Muscle layer of colon (tissue), 2 donors: Measurements from ENCODE around the gene CDK14.
"Not testable (repeated sequence)": the region's sequence is repeated elsewhere in the genome, so short reads cannot be mapped to it uniquely, and the experiment has no call there.

Experiments used
- H3K27ac ChIP-seq: one replicate; pipeline ENCODE4 v1.7.0; 2013; ENCODE audit warnings: low read depth, mild to moderate bottlenecking, low read length, moderate library complexity
- H3K27me3 ChIP-seq, 2 donors: one replicate each; pipeline ENCODE4 v1.7.0; 2013; ENCODE audit warnings: low read length in 2 of 2, mild to moderate bottlenecking in 2 of 2; ENCODE audit not compliant: insufficient read depth in 2 of 2, control insufficient read depth in 1 of 2
- H3K36me3 ChIP-seq: one replicate; pipeline ENCODE4 v1.7.0; 2013; ENCODE audit warnings: mild to moderate bottlenecking, low read length; ENCODE audit not compliant: insufficient read depth
- H3K4me1 ChIP-seq: one replicate; pipeline ENCODE4 v1.7.0; 2013; ENCODE audit warnings: mild to moderate bottlenecking, low read length; ENCODE audit not compliant: insufficient read depth
- H3K4me3 ChIP-seq, 2 donors: one replicate each; pipeline ENCODE4 v1.7.0; 2013; ENCODE audit warnings: low read length in 2 of 2, low read depth in 1 of 2, mild to moderate bottlenecking in 1 of 2, moderate library complexity in 1 of 2
- H3K9ac ChIP-seq: one replicate; pipeline ENCODE4 v1.7.0; 2013; ENCODE audit warnings: low read length
- H3K9me3 ChIP-seq: one replicate; pipeline ENCODE4 v1.7.0; 2013; ENCODE audit warnings: mild to moderate bottlenecking, low read length
- donor health status: abdominal sarcoma.
- donor health status: Adenocarcinoma of cecum.

Gene CDK14

DNA sequence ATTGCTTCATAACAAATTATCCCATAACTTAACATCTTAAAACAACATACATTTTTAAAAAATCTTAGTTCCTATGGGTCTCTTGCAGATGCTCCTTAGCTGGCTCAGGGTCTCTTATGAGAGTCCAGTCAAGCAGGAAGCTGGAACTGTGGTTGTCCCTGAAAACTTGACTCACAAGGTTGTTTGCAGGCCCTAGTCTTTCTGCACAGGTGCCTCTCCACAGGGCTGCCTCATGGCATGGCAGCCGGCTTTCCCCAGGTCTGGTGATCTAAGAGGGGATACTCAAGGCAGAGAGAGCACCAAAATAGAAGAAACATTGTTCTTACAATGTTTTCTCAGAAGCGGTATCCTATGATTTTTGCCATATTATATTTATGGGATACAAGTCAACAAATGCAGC is 127.1 kb downstream of the CDK14 start:
- no peaks in the 10 kb centered on the region for H3K27me3 ChIP-seq
- H3K9me3 ChIP-seq = no peaks in the 10 kb centered on the region
- H3K9ac ChIP-seq = no peak overlapping the region
- H3K4me3 ChIP-seq = no peak overlapping the region
- no peak overlapping the region for H3K27ac ChIP-seq
- no peaks in the 10 kb centered on the region for H3K36me3 ChIP-seq
- peaks cover 12% of the 10 kb centered on the region for H3K4me1 ChIP-seq

DNA sequence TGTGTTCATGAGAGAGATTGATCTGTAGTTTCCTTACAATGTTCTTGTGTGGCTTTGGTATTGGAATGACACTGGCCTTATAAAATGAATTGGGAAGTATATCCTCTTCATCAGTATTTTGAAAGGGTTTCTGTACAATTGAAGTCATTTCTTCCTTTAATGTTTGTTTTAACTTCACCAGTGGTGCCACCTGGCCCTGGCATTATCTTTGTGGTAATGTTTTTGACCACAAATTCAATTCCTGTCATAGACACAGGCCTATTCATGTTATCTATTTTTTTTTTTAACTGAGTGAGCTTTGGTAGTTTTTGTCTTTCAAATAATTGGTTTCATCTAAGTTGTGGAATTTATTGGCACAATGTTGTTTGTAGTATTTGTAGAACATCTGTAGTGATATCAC is 127.7 kb downstream of the CDK14 start:
- Histone ChIP-seq H3K27ac (no peak overlapping the region), H3K4me3 (no peak overlapping the region), H3K36me3 (no peaks in the 10 kb centered on the region), H3K4me1 (peaks cover 12% of the 10 kb centered on the region), H3K9ac (no peak overlapping the region), H3K9me3 (no peaks in the 10 kb centered on the region), H3K27me3 (no peaks in the 10 kb centered on the region)

DNA sequence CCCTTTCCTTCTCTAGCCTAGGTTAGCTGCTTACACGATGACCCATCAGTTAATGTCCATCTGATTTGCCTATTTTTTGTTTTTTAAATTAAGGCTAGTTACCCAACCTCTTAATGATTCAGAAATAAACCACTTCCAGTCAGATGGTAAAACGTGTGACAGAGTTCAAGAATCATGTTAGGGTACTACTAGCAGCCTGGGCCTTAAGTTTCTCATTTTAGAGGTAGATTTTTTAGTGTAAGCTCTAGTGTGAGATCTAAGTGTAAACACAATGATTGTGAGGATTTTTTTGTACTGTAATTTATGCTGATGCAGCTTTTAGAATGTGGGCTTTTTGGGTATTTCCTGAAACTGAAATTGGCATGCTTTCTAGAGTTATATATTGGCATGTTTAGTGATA is 130.0 kb downstream of the CDK14 start:
- no peak overlapping the region for H3K9ac ChIP-seq
- no peak overlapping the region for H3K27ac ChIP-seq
- H3K27me3 ChIP-seq = no peaks in the 10 kb centered on the region
- no peak overlapping the region for H3K4me3 ChIP-seq
- H3K36me3 ChIP-seq = no peaks in the 10 kb centered on the region
- H3K9me3 ChIP-seq = no peaks in the 10 kb centered on the region
- peaks cover 12% of the 10 kb centered on the region for H3K4me1 ChIP-seq

DNA sequence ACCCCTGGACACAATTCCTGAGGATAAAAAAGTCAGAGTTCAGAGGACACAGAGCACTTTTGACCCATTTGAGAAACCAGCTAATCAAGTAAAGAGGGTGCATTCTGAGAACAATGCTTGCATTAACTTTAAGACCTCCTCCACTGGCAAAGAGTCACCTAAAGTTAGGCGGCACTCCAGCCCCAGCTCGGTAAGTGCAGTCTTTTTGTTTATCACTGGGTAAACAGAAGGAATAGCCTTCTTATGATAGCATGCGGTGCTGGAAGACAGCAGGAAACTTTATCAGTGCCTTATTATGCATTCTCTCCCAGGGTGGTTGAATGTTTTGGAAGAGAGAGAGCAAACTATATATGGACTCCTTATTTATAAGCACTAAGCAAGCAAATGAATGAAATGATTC is 130.5 kb downstream of the CDK14 start:
- Histone ChIP-seq H3K27ac (no peak overlapping the region), H3K27me3 (no peaks in the 10 kb centered on the region), H3K4me1 (peaks cover 12% of the 10 kb centered on the region), H3K36me3 (no peaks in the 10 kb centered on the region), H3K9ac (no peak overlapping the region), H3K9me3 (no peaks in the 10 kb centered on the region), H3K4me3 (no peak overlapping the region)

DNA sequence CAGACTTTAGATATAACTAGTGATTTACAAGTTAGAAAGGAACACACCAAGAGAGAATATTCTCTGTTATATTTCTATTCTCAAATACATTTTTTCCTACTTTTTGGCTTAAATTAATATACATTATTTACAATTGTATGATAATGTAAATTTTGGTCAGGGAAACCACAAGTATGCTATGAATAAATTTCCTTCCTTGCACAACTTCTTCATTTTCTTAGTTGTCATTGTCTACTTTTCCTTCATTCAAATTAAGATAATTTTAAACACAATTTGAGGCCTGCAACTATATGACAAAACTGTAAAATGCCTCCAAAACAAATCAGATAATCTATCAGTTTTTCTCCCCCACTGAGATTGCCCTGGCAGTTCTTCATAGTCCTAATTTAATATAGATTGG is 131.3 kb downstream of the CDK14 start:
- H3K4me1 ChIP-seq = peaks cover 12% of the 10 kb centered on the region
- H3K9me3 ChIP-seq = no peaks in the 10 kb centered on the region
- H3K27ac ChIP-seq = no peak overlapping the region
- H3K9ac ChIP-seq = no peak overlapping the region
- no peaks in the 10 kb centered on the region for H3K36me3 ChIP-seq
- no peaks in the 10 kb centered on the region for H3K27me3 ChIP-seq
- no peak overlapping the region for H3K4me3 ChIP-seq

DNA sequence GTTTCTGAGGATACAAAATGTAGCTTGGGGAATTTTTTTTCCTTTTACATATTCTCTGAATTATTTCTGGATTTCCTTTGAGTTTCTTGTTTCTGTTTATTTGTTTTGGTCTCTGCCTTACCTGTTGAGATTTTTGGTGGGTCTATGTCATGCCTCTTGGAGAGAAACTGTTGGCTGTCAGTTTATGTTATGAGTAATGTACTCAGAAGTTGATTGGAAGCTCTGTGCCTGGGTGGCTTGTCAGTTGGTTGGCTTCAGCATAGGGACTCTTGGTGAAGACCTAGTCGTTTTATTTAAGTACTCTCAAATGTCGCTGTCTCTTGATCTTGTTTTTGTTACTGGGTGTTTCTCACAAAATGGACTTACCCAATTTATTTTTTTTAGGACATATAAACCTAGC is 132.4 kb downstream of the CDK14 start:
- Histone ChIP-seq H3K9me3 (no peaks in the 10 kb centered on the region), H3K27ac (no peak overlapping the region), H3K4me3 (no peak overlapping the region), H3K9ac (no peak overlapping the region), H3K4me1 (peaks cover 12% of the 10 kb centered on the region), H3K27me3 (no peaks in the 10 kb centered on the region), H3K36me3 (no peaks in the 10 kb centered on the region)

DNA sequence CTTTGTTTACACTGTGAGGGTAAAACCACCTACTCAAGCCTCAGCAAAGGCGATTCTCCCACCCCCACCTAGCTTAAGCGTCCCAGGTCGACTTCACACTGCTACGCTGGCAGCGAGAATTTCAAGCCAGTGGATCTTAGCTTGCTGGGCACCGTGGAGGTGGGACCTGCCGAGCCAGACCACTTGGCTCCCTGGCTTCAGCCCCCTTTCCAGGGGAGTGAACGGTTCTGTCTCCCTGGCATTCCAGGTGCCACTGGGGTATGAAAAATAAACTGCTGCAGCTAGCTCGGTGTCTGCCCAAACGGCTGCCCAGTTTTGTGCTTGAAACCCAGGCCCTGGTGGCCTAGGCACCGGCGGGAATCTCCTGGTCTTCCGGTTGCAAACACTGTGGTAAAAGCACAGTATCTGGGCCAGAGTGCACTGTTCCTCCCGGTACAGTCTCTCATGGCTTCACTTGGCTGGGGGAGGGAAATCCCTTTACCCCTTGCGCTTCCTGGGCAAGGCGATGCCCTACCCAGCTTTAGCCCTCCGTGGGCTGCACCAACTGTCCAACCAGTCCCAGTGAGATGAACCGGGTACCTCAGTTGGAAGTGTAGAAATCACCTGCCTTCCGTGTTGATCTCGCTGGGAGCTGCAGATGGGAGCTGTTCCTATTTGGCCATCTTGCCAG is 139.6 kb downstream of the CDK14 start:
- not testable (repeated sequence) for H3K9me3 ChIP-seq, H3K4me3 ChIP-seq, H3K9ac ChIP-seq, H3K27ac ChIP-seq, H3K4me1 ChIP-seq, H3K27me3 ChIP-seq, H3K36me3 ChIP-seq

DNA sequence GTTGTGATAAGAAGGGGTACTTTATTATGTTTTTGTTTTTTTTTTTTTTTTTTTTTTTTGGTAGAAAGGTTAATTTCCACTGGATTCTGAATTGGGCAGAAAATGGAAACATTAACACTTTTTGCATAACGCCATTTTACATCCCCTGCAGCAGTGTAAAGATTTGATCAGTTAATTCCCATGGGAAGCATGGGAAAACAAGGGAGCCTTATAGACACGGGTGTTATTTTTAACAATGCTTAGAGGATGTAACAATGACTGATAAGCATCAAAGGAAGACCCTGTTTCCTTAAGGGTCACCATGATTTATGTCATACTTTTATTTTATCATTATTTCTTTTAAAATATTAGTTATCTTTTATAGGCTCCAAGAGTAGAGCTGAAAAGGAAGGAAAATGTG is 140.2 kb downstream of the CDK14 start:
- no peak overlapping the region for H3K27ac ChIP-seq
- H3K36me3 ChIP-seq = no peaks in the 10 kb centered on the region
- no peaks in the 10 kb centered on the region for H3K27me3 ChIP-seq
- no peaks in the 10 kb centered on the region for H3K4me1 ChIP-seq
- no peak overlapping the region for H3K9ac ChIP-seq
- no peaks in the 10 kb centered on the region for H3K9me3 ChIP-seq
- no peak overlapping the region for H3K4me3 ChIP-seq

DNA sequence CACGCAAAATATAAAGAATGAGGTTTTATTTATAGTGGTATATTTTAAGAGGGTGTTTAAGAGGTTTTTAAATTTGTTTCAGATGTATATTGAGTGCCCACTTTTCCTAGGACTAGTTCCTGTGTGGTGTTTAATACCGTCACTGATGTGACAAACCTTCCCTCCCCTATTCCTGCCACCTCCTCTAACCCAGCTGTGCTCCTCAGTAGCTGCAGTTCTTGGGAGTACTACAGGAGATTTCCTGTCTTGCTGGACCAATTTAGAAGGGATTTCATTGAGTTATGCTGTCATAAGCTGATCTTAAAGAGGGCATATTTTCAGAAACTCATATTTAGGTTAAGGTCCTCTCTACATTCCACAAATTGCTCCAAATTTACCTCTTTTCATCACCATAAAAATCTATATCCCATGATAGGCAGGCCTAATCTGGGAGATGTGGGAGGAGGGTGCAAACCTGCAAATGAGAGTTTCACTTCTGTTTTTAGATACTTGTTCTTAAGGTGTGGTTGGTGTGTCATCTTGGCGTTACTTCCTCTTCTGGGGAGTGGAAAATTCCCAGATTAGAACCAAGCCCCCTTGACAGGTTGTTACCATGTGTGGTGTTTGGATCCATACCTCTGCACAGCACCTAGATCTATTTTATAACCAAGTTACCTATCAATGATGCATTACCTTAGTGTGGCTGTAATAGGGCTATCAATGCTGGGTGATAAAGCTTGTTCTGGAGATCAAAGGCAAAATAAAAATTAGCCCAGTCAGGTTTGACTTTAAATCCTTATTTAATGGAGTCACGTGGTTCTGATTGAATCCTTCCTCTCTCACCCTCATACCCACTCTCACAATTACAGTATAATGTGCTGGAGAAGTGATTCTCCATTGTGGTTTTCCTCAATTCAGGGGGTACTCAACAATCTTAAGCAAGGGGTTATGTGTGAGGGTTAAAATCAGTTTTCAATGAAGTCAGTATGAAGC is 141.1 kb downstream of the CDK14 start:
- H3K27ac ChIP-seq = no peak overlapping the region
- H3K36me3 ChIP-seq = no peaks in the 10 kb centered on the region
- H3K4me3 ChIP-seq = no peak overlapping the region
- no peaks in the 10 kb centered on the region for H3K4me1 ChIP-seq
- no peak overlapping the region for H3K9ac ChIP-seq
- H3K9me3 ChIP-seq = no peaks in the 10 kb centered on the region
- H3K27me3 ChIP-seq = no peaks in the 10 kb centered on the region

DNA sequence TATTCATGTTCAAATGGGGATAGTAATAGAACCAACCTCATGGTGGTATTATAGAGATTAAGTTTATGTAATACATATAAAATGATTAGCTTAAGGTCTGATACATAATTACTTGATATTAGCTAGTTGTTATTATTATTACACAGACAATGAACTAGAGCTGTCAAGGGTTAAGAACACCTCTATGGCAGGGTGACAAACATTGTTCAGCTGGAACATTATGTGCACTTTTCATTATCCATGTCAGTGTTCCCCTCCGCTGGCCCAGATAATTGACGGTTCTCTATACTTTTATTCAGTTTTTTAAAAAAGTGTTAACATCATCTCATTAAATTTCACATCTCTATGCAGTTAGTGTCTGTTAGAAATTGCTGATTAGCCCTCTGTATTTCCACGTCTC is 142.1 kb downstream of the CDK14 start:
- Histone ChIP-seq H3K9me3 (no peaks in the 10 kb centered on the region), H3K36me3 (no peaks in the 10 kb centered on the region), H3K4me3 (no peak overlapping the region), H3K27ac (no peak overlapping the region), H3K9ac (no peak overlapping the region), H3K27me3 (no peaks in the 10 kb centered on the region), H3K4me1 (no peaks in the 10 kb centered on the region)

DNA sequence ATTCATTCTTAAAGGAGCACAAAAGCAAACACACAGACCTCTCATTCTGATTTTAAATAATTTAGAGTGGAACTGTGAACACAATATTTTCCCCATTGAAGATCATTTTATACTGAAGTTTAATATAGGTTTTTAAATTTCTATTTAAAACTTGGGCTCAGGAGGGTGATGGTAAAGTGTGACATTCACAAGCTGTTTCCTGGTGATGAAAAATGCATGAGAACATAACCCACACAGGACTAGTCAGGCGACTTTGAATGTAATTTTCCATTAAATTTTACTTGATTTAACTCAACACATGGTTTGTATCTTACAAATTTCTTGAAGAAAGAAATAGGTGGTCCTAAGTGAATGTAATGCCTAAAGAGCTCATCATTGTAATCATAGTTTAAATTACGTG is 143.6 kb downstream of the CDK14 start:
- Histone ChIP-seq H3K4me1 (no peaks in the 10 kb centered on the region), H3K4me3 (no peak overlapping the region), H3K36me3 (no peaks in the 10 kb centered on the region), H3K9ac (no peak overlapping the region), H3K9me3 (no peaks in the 10 kb centered on the region), H3K27ac (no peak overlapping the region), H3K27me3 (no peaks in the 10 kb centered on the region)

DNA sequence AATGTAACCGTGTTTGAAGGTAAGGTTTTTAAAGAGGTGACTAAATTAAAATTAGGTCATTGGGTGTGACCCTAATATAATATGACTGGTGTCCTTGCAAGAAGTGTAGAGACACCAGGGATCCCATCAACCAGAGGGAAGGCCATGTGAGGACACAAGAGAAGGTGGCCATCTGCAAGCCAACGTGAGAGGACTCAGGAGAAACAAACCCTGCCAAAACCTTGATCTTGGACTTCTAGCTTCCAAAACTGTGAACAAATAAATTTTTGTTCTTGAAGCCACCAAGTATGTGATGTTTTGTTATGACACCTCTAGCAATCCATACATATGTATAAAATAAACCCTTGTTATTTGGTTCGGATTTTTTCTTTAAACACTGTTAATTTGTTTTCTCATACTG is 144.3 kb downstream of the CDK14 start:
- no peak overlapping the region for H3K4me3 ChIP-seq
- no peak overlapping the region for H3K9ac ChIP-seq
- H3K27ac ChIP-seq = no peak overlapping the region
- H3K4me1 ChIP-seq = no peaks in the 10 kb centered on the region
- no peaks in the 10 kb centered on the region for H3K27me3 ChIP-seq
- no peaks in the 10 kb centered on the region for H3K36me3 ChIP-seq
- H3K9me3 ChIP-seq = no peaks in the 10 kb centered on the region
